H9 (cell line): ENCODE results near the gene GOLGA6L26. TPM values are rescaled to one million over a fixed set of nuclear protein-coding genes. Genes with fewer than 3 reads are reported as not detected.
"Not testable (repeated sequence)": the region's sequence is repeated elsewhere in the genome, so short reads cannot be mapped to it uniquely, and the experiment has no call there.

Experiments used
- DNase-seq: peaks from one replicate; pipeline ENCODE4 v3.0.0-alpha.2; 2017
- H2AFZ ChIP-seq: one replicate; pipeline ENCODE4 v1.6.1; 2013; ENCODE audit warnings: mild to moderate bottlenecking, low read length, control low read depth, moderate library complexity
- H2AK5ac ChIP-seq: 2 replicates; pipeline ENCODE4 v1.6.1; 2013; ENCODE audit warnings: low read length, control low read depth, mixed read lengths; ENCODE audit not compliant: insufficient read length
- H2BK120ac ChIP-seq: one replicate; pipeline ENCODE4 v1.6.1; 2013; ENCODE audit warnings: low read depth, mild to moderate bottlenecking, low read length, control low read depth, inconsistent platforms; ENCODE audit not compliant: poor library complexity, severe bottlenecking
- H2BK12ac ChIP-seq: 2 replicates; pipeline ENCODE4 v1.6.1; 2013; ENCODE audit warnings: low read length, control low read depth, mixed read lengths, low read depth; ENCODE audit not compliant: insufficient read length
- H2BK15ac ChIP-seq: 2 replicates; pipeline ENCODE4 v1.6.1; 2013; ENCODE audit warnings: low read depth, low read length, control low read depth
- H2BK20ac ChIP-seq: one replicate; pipeline ENCODE4 v1.6.1; 2013; ENCODE audit warnings: low read depth, mild to moderate bottlenecking, low read length, control low read depth, inconsistent platforms; ENCODE audit not compliant: poor library complexity, severe bottlenecking
- H2BK5ac ChIP-seq: 2 replicates; pipeline ENCODE4 v1.6.1; 2013; ENCODE audit warnings: low read length, control low read depth, mixed read lengths; ENCODE audit not compliant: insufficient read length
- H3K14ac ChIP-seq: 2 replicates; pipeline ENCODE4 v1.6.1; 2013; ENCODE audit warnings: low read length, control low read depth; ENCODE audit not compliant: insufficient read depth
- H3K18ac ChIP-seq: 2 replicates; pipeline ENCODE4 v1.6.1; 2013; ENCODE audit warnings: low read depth, mild to moderate bottlenecking, mixed read lengths, low read length, control low read depth; ENCODE audit not compliant: insufficient read length
- H3K23ac ChIP-seq: 2 replicates; pipeline ENCODE4 v1.6.1; 2013; ENCODE audit warnings: low read length, control low read depth, mixed read lengths, low read depth; ENCODE audit not compliant: insufficient read length
- H3K23me2 ChIP-seq: 2 replicates; pipeline ENCODE4 v1.6.1; 2013; ENCODE audit warnings: low read depth, mild to moderate bottlenecking, mixed read lengths, low read length, control low read depth; ENCODE audit not compliant: insufficient read length, poor library complexity, severe bottlenecking
- H3K27ac ChIP-seq: 2 replicates; pipeline ENCODE4 v1.5.1; 2013; ENCODE audit warnings: low read length, control low read depth, mixed read lengths, low read depth; ENCODE audit not compliant: insufficient read length
- H3K27me3 ChIP-seq: 2 replicates; pipeline ENCODE4 v1.6.1; 2013; ENCODE audit warnings: low read length, control low read depth, inconsistent platforms; ENCODE audit not compliant: insufficient read depth
- H3K4ac ChIP-seq: 2 replicates; pipeline ENCODE4 v1.6.1; 2013; ENCODE audit warnings: low read depth, mild to moderate bottlenecking, control low read depth, inconsistent platforms, low read length, moderate library complexity
- H3K4me1 ChIP-seq: 2 replicates; pipeline ENCODE4 v1.6.1; 2013; ENCODE audit warnings: low read length, control low read depth, inconsistent platforms; ENCODE audit not compliant: insufficient read depth
- H3K4me2 ChIP-seq: 2 replicates; pipeline ENCODE4 v1.6.1; 2013; ENCODE audit warnings: low read length, control low read depth, mixed read lengths; ENCODE audit not compliant: insufficient read length, insufficient read depth
- H3K56ac ChIP-seq: 2 replicates; pipeline ENCODE4 v1.6.1; 2013; ENCODE audit warnings: low read depth, mild to moderate bottlenecking, mixed read lengths, low read length, control low read depth; ENCODE audit not compliant: insufficient read length
- H3K79me1 ChIP-seq: 2 replicates; pipeline ENCODE4 v1.6.1; 2013; ENCODE audit warnings: low read depth, mild to moderate bottlenecking, moderate library complexity, low read length, control low read depth, inconsistent platforms; ENCODE audit not compliant: insufficient read depth, poor library complexity, severe bottlenecking
- H3K79me2 ChIP-seq: 2 replicates; pipeline ENCODE4 v1.6.1; 2013; ENCODE audit warnings: low read length, control low read depth, inconsistent platforms; ENCODE audit not compliant: insufficient read depth
- H3K9ac ChIP-seq: 2 replicates; pipeline ENCODE4 v1.6.1; 2013; ENCODE audit warnings: low read length, control low read depth, mixed read lengths; ENCODE audit not compliant: insufficient read length; ENCODE audit errors: extremely low read depth
- H3K9me3 ChIP-seq: one replicate; pipeline ENCODE4 v1.6.1; 2013; ENCODE audit warnings: low read depth, low read length, inconsistent platforms; ENCODE audit not compliant: control insufficient read depth
- H3T11ph ChIP-seq: one replicate; pipeline ENCODE4 v1.6.1; 2013; ENCODE audit warnings: mild to moderate bottlenecking, low read length, control low read depth, inconsistent platforms
- H4K20me1 ChIP-seq: one replicate; pipeline ENCODE4 v1.6.1; 2013; ENCODE audit not compliant: control insufficient read depth, insufficient read length, insufficient read depth
- H4K5ac ChIP-seq: 2 replicates; pipeline ENCODE4 v1.6.1; 2013; ENCODE audit warnings: low read depth, mild to moderate bottlenecking, mixed read lengths, low read length, control low read depth; ENCODE audit not compliant: insufficient read length
- H4K8ac ChIP-seq: replicated peaks from 2 replicates; pipeline ENCODE4 v1.6.1; 2013; ENCODE audit warnings: low read length, control low read depth, mixed read lengths, low read depth; ENCODE audit not compliant: insufficient read length
- H4K91ac ChIP-seq: 2 replicates; pipeline ENCODE4 v1.6.1; 2013; ENCODE audit warnings: low read depth, mild to moderate bottlenecking, moderate library complexity, mixed read lengths, low read length, control low read depth; ENCODE audit not compliant: insufficient read length
- H3K27ac Mint-ChIP-seq, 3 experiments: 2 replicates in 2 of 3; 3 replicates in 1 of 3; pipeline ENCODE4 v1.8.0; 2020 to 2021; ENCODE audit warnings: mixed read lengths in 3 of 3, mild to moderate bottlenecking in 1 of 3, moderate library complexity in 1 of 3
- H3K27me3 Mint-ChIP-seq: 2 replicates; pipeline ENCODE4 v1.8.0; 2021; ENCODE audit warnings: low read depth, mild to moderate bottlenecking, moderate library complexity, mixed read lengths
- H3K36me3 Mint-ChIP-seq, 3 experiments: 2 replicates in 2 of 3; 3 replicates in 1 of 3; pipeline ENCODE4 v1.8.0; 2020 to 2021; ENCODE audit warnings: low read depth in 3 of 3, mixed read lengths in 3 of 3; ENCODE audit not compliant: insufficient read depth in 1 of 3
- H3K4me1 Mint-ChIP-seq, 2 experiments: 2 replicates each; pipeline ENCODE4 v1.8.0; 2020; ENCODE audit warnings: mixed read lengths in 2 of 2
- H3K4me3 Mint-ChIP-seq, 2 experiments: 2 replicates in 1 of 2; 3 replicates in 1 of 2; pipeline ENCODE4 v1.8.0; 2020 to 2021; ENCODE audit warnings: mild to moderate bottlenecking in 2 of 2, mixed read lengths in 2 of 2, moderate library complexity in 1 of 2
- H3K9me3 Mint-ChIP-seq, 2 experiments: 2 replicates in 1 of 2; 3 replicates in 1 of 2; pipeline ENCODE4 v1.8.0; 2020; ENCODE audit warnings: mild to moderate bottlenecking in 2 of 2, mixed read lengths in 2 of 2, moderate library complexity in 1 of 2
- CTCF ChIP-seq: fragments of 200-600 bp; sonication (generic); conservative IDR thresholded peaks from 3 replicates; pipeline ENCODE4 v1.8.0; 2021; ENCODE audit warnings: antibody characterized with exemption, mild to moderate bottlenecking
- WGBS: extraction: QIAGEN DNeasy Blood & Tissue Kit; methylation state at CpG from one replicate; pipeline ENCODE4 v1.1.7; 2013; ENCODE audit warnings: missing lambda C conversion rate, low lambda C conversion rate, mixed read lengths; ENCODE audit not compliant: insufficient read length; ENCODE audit errors: extremely low coverage; 5-methylcytosine and 5-hydroxymethylcytosine counted together
- total RNA-seq: library from RNA; stranded (reverse); gene quantifications from 2 replicates; pipeline ENCODE4 v1.2.1, GENCODE V29; 2021

Gene GOLGA6L26
- total RNA-seq, 1 experiment from 2014 or later = not detected

GRCh38 chr15:23372284-23372683 is 38.3 kb upstream of the GOLGA6L26 start:
- H3K9me3 Mint-ChIP-seq = peaks cover 40 to 49% of the 10 kb centered on the region in 2 experiments
- H3K27me3 Mint-ChIP-seq = no peaks in the 10 kb centered on the region
- Histone ChIP-seq H3K23me2 (no peaks in the 10 kb centered on the region), H3K4me1 (no peaks in the 10 kb centered on the region), H3K18ac (no peak overlapping the region), H4K8ac (no peak overlapping the region), H4K91ac (no peak overlapping the region), H2BK5ac (no peak overlapping the region), H3K9me3 (peaks cover 8% of the 10 kb centered on the region), H4K5ac (no peak overlapping the region), H2AFZ (no peak overlapping the region), H3K27ac (no peak overlapping the region), H3K56ac (no peak overlapping the region), H2BK15ac (no peak overlapping the region), H2AK5ac (no peak overlapping the region), H3K9ac (no peak overlapping the region), H3T11ph (no peak overlapping the region), H3K79me1 (no peaks in the 10 kb centered on the region), H3K23ac (no peak overlapping the region), H2BK20ac (no peak overlapping the region), H2BK12ac (no peak overlapping the region), H2BK120ac (no peak overlapping the region), H3K14ac (no peak overlapping the region), H3K27me3 (no peaks in the 10 kb centered on the region), H3K79me2 (no peaks in the 10 kb centered on the region), H3K4ac (no peak overlapping the region), H3K4me2 (no peak overlapping the region), H4K20me1 (no peaks in the 10 kb centered on the region)
- H3K4me3 Mint-ChIP-seq = no peak overlapping the region
- H3K27ac Mint-ChIP-seq = peak overlapping the region in 1 of 3 experiments; percentile 80; a peak in 3 of 7 replicates
- WGBS = no CpG with 5 or more reads among the region's 15 CpGs
- no peak for TF ChIP-seq CTCF
- H3K4me1 Mint-ChIP-seq = peaks cover 2% of the 10 kb centered on the region in 2 experiments; a peak in 3 of 4 replicates
- H3K36me3 Mint-ChIP-seq = no peaks in the 10 kb centered on the region; a peak in 1 of 7 replicates
- no peak for DNase-seq

GRCh38 chr15:23371868-23372267 is 37.9 kb upstream of the GOLGA6L26 start:
- not testable (repeated sequence) for H3K23me2 ChIP-seq, H3K4me2 ChIP-seq, H3K36me3 Mint-ChIP-seq, H2AK5ac ChIP-seq, DNase-seq, H3K23ac ChIP-seq, H3K18ac ChIP-seq, H3K4me1 Mint-ChIP-seq, H3T11ph ChIP-seq, H2AFZ ChIP-seq, H3K79me1 ChIP-seq, H3K14ac ChIP-seq, H3K27ac ChIP-seq, H3K27me3 Mint-ChIP-seq, H4K5ac ChIP-seq, H3K56ac ChIP-seq, H3K27me3 ChIP-seq, H4K91ac ChIP-seq, H2BK12ac ChIP-seq, H2BK15ac ChIP-seq, H3K9ac ChIP-seq, H4K20me1 ChIP-seq, H4K8ac ChIP-seq, H2BK120ac ChIP-seq, H3K79me2 ChIP-seq, H2BK5ac ChIP-seq, H3K4me1 ChIP-seq, H3K9me3 ChIP-seq, H2BK20ac ChIP-seq, H3K4ac ChIP-seq, H3K4me3 Mint-ChIP-seq
- H3K9me3 Mint-ChIP-seq = peaks cover 38 to 47% of the 10 kb centered on the region in 2 experiments
- H3K27ac Mint-ChIP-seq = peak overlapping the region in 1 of 3 experiments; percentile 80; a peak in 3 of 7 replicates
- no CpG with 5 or more reads among the region's 3 CpGs for WGBS
